NCI-H146 treated with DMSO at 0.1 percent for 48 hours (cell line): ENCODE data around the gene ADAMTS19.
"Not testable (repeated sequence)": the region's sequence is repeated elsewhere in the genome, so short reads cannot be mapped to it uniquely, and the experiment has no call there.

ENCODE experiments used
- DNase-seq: peaks from one replicate; lab custom pipeline; 2025; ENCODE audit not compliant: unreplicated experiment; lab: John Stamatoyannopoulos, UW

Gene ADAMTS19, protein sequence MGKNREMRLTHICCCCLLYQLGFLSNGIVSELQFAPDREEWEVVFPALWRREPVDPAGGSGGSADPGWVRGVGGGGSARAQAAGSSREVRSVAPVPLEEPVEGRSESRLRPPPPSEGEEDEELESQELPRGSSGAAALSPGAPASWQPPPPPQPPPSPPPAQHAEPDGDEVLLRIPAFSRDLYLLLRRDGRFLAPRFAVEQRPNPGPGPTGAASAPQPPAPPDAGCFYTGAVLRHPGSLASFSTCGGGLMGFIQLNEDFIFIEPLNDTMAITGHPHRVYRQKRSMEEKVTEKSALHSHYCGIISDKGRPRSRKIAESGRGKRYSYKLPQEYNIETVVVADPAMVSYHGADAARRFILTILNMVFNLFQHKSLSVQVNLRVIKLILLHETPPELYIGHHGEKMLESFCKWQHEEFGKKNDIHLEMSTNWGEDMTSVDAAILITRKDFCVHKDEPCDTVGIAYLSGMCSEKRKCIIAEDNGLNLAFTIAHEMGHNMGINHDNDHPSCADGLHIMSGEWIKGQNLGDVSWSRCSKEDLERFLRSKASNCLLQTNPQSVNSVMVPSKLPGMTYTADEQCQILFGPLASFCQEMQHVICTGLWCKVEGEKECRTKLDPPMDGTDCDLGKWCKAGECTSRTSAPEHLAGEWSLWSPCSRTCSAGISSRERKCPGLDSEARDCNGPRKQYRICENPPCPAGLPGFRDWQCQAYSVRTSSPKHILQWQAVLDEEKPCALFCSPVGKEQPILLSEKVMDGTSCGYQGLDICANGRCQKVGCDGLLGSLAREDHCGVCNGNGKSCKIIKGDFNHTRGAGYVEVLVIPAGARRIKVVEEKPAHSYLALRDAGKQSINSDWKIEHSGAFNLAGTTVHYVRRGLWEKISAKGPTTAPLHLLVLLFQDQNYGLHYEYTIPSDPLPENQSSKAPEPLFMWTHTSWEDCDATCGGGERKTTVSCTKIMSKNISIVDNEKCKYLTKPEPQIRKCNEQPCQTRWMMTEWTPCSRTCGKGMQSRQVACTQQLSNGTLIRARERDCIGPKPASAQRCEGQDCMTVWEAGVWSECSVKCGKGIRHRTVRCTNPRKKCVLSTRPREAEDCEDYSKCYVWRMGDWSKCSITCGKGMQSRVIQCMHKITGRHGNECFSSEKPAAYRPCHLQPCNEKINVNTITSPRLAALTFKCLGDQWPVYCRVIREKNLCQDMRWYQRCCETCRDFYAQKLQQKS

DNA sequence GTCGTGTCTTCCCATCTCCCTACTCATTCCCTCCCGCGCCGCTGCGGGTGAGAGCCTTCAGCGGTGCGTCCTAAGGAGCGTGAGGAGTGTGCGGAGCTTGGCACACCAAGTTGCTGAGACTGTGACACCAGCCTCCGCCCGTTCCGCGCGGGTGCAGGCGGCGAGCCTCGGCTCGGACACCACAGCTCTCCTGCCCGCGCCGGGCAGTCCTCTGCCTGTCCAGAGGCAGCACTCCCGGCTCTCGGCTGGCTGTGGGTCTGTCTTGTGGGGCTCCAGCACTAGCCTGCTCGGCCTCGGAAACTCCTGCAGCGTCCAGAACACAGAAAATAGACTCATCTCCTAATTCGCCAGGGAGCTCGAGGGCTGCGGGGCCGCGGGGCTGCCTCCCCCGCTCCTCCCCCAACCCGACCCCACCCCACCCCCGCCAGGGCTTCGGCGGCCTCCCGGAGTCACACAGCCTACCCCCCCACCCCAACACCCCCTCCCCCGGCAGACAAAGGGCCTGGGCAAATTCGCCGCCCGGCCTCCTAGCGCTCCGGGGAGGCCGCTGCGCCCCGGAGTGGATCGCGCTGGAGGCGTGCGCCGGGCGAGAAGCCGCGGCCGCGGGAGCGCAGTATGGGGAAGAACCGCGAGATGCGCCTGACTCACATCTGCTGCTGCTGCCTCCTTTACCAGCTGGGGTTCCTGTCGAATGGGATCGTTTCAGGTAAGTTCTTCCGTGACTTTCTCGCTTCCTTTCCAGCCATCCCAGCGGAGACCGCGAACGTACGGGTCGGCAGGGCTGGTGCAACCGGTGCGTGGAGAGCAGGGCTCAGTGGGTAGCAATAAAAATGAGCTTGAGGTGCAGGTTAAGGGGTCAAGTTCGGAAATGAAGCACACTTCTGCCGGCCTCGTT lies at the start of gene ADAMTS19:
Gene ADAMTS19, plus strand, starts transcription at position 522 of the 895 bp plus-strand sequence. Its CDS starts 94 bp downstream, at position 616.
- no peak for DNase-seq

DNA sequence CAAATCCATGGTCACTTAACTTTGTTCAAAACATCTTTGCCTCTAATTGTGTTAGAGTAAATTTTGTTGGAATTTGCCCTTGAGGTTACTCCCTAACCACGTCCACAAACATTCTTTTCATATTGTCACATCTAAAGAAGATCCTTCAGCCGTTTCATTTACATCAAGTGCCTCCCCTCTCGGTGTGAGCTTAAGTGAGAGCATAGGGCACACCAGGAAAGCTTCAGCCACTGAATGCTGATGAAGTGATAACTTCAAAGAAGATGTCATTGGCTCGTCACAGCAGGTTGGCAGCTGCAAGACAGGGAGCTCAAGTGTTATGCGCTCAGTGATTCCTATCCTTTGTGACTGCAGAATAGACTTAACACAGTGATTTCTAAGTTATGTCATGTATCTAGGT lies 49.6 kb upstream of the ADAMTS19 start:
- no peak for DNase-seq

DNA sequence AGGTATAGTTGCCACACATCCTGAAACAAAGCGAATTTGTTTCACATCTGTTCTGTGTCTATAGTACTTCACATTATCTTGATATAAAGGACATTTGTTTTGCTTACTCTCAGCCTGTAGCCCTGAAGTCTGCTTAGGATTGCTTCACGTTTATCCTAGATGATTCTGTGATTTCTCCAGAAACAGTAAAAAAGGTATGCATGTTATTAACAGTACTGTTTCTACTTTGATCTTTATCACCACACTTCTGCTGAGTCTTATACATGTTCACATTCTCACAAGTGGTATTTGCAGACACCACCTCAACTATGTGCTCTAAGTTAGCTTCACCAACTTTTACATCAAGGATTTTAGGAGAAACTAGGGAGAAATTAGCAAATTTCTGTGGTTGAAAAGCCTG lies 47.4 kb upstream of the ADAMTS19 start:
- no peak for DNase-seq

DNA sequence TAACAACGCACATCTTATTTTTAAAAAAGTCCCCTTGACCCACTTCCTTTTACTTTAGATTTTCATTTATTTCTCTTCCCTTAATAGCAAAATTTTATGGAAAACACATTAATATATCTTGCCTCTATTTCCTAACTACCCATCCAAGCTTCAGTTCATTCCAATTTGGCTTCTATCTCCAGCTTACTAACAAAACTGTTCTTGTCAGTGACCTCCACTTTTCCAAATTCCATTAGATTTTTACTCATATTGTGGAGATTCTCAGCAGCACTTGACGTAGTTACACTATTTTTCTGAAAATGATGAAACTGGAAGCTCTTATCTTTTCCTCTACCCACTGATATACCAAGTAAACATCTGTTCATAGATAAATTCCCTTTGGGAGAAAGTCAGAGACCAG lies 46.5 kb upstream of the ADAMTS19 start:
- DNase-seq: no peak

DNA sequence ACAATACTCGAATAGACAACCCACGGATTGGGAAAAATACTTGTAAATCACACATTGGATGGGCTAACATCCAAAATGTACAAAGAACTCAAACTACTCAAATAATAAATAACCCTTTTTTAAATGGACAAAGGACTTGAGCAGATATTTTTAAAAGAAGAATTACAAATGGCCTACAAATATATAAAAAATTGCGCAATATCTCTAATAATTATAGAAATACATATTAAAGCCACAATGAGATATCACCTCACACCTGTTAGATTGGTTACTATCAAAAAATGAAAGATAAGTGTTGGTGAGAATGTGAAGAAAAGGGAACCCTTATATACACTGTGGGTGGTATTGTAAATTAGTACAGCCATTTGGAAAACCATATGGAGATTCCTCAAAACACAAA lies 40.8 kb upstream of the ADAMTS19 start:
- no peak for DNase-seq

DNA sequence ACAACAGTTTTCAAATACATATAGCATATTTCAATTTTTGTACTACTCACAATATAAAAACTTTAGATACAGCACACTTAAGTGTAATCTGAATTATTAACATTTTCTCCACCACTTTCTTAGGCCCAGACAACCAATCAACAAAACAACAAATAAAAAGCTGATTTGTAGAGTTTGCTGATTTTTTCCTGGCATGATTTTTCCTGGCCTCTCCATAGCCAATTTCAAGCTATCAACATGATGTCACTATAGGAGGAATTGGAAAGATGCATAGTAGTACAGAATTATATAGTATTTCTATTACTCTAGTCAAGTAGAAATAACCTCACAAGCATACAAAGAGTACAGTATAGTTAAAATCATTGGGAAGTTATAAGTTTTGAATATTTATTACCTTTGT lies 35.1 kb upstream of the ADAMTS19 start:
- no peak for DNase-seq

DNA sequence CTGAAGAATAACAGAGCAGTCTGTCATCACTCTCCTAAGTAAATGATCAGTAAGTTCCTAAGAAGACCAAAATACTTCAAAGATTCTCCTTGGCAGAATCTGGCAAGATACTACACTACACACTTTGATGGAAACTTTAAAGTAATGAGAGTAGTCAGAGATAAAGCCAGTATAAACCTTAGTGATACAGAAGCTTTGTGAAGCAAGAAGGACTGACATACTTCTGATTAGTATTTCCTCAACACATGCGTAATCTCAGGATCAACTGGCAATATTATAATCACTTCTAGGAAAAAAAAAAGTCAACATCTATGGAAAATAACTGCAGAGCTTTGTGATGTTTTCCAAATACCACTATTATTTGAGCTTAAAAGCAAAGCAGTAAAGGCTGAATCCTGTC lies 34.0 kb upstream of the ADAMTS19 start:
- DNase-seq: no peak

DNA sequence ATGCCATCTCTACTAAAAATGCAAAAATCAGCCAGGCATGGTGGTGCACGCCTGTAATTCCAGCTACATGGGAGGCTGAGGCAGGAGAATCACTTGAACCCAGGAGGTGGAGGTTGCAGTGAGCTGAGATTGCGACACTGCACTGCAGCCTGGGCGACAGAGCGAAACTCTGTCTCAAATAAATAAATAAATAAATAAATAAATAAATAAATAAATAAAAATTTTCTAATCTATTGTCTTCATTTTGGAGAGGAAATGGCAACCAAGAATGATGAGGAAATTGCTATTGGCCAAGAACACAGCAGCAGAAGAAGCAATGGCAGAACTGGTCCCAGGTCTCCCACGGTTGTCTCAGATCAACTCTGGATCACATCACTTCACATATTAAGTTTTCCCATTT lies 31.5 kb upstream of the ADAMTS19 start:
- not testable (repeated sequence) for DNase-seq

DNA sequence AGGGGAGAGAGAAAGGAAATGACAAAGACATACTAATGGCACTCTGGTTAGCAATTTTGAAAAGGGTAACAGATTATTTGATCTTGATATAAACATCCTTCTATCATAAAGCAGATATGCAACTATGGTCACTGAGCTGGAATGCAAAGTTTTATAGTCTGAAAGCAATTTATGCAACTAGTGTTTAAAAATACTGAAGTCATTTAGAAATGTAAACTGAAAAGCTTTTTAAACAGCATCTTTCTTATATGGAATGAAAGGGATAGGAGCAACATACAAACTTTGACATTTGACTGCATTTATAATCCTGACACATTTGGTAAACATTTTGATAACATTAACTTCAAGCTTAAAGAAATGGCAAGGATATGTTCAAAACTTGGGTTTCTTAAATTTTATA lies 28.7 kb upstream of the ADAMTS19 start:
- DNase-seq: no peak

DNA sequence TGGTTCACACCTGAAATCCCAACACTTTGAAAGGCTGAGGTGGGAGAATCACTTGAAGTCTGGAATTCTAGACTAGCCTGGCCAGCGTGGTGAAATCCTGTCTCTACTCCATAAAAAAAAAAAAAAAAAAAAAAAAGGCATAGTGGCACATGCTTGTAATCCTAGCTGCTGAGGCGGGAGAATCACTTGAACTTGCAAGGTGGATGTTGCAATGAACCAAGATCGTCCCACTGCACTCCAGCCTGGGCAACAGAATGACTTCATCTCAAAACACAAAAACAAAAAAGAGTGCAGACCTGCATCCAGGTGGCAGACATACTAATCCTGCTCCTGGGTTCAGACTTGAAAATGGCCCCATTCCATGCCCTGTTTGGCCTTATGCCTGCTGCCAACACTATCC lies 21.8 kb upstream of the ADAMTS19 start:
- no peak for DNase-seq

DNA sequence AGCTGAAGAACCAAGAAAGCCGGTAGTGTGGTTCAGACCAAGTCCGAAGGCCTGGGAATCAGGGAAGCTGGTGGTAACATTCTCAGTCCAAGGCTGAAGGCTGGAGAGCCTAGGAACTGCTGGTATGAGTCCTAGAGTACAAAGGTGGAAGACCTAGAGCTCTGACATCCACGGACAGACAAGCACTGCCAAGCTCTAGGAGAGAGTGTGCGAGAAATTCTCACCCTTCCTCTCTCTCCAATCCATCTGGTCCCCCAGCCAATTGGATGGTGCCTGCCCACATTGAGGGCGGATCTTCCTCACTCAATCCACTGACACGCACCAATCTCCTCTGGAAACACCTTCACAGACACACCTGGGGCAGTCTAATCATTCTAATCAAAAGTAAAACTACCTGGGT lies 19.7 kb upstream of the ADAMTS19 start:
- no peak for DNase-seq

DNA sequence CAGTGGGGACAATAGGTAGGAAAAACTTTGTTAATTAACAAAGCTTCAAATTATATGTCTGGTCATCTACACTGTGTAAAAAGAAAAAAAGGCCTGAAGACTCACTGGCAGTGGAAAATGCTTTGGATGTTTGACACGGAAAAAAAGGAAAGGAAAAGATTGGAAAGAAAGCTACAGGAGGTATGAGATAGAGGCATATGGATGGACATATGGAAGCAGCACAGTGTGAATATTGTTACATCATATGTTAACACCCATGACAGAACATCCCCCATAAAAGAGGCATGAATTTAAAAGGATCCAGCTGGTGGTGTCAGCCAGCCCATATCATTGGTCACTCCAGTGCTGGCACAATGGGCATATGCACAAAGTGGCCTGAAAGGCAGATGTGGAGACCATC lies 19.0 kb upstream of the ADAMTS19 start:
- no peak for DNase-seq

DNA sequence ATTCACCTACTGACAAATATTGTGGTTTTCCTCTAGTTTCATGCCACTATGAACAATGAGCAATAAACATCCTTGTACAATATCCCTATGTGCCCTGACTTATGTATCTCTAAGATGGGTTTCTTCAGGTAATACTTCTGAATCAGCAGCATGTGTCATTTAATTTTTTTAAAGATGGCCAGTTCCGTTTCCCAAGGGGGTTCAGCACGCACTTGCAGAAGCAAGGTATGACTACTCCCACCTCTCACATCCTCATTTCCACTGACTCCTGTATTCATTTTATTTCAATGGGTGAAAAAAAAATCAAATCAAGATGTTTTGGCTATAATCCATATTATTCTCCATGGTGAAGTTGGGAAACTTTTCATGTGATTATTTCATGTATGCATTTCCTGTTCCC lies 14.7 kb upstream of the ADAMTS19 start:
- DNase-seq: no peak

DNA sequence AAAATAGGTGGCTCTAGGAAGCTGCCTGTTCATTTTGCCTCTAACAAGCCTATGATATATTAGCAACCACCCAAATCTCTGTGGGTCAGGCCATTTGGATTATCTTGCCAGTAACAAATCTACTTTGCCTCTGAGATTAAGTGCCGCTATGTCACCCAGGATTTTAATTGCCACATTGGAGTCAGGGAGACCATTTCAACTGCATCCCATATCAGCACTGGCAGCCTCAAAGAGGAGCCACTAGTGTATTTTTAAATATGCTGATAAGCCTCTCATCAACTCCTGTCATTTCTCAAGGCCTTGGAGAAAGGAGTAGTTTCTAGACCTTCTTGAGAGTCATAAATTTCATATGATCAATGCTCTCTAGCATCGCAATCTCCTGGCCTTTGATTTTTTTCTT lies 12.1 kb upstream of the ADAMTS19 start:
- no peak for DNase-seq

DNA sequence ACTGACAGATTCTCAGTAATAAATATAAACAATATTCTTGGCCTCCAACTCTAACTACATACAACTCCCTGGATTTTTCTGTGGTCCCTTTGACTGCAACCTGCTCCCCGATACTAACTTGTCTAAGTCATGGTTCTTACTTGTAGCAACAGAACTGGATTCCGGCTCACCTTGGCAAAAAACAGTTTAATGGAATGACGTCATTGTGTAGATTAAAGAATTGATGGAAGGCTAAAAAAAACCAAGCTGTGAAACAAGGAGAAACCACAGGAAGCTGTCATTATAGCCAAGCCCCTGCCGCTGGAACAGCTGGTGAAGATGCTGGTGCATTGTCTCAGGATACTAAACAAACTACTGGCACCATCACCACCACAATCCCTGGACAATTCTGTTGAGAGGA lies 11.4 kb upstream of the ADAMTS19 start:
- no peak for DNase-seq

DNA sequence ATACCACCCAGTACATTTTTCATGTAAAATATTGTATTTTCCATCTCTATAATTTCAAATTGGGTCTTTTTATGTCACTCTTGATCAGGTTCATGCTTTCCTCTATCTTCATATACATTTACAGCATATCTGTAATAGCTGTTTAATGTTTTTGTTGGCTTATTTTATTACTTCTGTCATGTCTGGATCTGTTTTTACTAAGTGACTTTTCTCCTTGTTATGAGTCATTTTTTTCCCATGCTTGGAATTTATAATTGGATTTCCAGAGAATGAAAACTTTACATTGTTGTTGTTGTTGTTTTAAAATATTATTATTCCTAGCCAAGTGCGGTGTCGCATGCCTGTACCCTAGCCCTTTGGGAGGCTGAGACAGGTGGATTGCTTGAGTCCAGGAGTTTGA lies 5.6 kb upstream of the ADAMTS19 start:
- no peak for DNase-seq

DNA sequence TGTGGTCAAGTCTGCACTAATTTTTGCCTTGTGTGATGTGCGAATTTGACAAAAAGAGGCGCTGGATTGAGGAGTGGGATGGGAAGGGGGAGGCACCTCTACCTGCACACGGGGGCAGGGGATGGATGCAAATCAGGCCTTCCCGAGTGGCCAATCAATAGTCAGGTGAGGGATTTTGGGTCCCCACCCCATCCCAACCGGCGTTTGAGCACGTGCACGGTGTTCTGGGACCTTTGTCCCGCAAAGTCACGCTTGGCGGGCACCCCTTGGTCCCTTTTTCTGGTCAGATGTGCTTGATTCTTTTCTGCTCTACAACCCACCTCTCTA lies 685 bp upstream of the ADAMTS19 start:
- DNase-seq: no peak

DNA sequence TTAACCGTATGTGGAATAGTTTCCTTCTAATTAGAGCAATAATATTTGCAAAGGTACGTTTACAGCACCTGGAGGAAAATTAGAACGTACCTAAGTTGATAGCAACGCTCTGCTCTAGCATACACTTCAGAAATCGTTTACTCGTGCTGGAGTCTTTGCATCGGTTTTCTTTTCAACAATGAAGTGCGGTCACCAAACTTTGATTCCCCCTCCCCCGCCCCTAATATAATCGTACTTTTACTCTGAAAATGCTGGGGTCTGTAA lies 506 bp downstream of the ADAMTS19 start:
- DNase-seq: no peak

DNA sequence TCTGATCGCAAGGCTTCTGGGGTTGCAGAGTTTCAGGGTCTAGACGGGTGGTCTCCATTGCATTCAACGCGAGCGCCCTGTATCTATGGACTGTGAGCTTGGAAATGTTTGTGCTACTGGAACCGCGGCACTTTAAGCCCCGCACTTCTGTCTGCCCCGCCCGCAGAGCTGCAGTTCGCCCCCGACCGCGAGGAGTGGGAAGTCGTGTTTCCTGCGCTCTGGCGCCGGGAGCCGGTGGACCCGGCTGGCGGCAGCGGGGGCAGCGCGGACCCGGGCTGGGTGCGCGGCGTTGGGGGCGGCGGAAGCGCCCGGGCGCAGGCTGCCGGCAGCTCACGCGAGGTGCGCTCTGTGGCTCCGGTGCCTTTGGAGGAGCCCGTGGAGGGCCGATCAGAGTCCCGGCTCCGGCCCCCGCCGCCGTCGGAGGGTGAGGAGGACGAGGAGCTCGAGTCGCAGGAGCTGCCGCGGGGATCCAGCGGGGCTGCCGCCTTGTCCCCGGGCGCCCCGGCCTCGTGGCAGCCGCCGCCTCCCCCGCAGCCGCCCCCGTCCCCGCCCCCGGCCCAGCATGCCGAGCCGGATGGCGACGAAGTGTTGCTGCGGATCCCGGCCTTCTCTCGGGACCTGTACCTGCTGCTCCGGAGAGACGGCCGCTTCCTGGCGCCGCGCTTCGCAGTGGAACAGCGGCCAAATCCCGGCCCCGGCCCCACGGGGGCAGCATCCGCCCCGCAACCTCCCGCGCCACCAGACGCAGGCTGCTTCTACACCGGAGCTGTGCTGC lies 1.0 kb downstream of the ADAMTS19 start:
- no peak for DNase-seq

DNA sequence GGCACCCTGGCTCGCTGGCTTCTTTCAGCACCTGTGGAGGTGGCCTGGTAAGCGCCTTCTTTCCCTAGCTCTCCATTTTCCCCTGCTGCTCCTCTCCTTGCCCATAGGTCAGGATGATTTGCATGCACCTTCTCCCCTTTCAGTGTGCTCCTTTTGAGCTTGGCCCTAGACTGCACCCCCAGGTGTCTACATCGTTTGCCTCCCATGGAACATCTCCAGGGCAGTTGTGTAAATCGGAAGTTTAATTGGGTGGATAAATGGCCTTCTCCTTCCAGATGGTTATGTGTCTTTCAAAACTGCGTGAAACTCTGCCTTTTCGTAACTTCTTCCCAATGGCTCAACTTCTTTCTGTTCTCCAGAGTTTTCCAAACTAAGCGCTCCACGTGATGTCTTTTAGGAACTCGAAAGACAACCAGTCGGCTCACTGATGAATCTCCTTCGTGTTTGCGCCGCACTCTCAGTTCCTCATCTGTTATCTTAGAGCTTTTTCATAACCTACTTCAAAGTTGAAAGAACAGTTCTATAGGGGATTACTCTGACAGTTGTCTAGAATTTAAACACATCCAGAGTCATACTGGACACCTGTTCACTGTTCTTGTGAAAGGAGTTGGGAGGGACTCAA lies 1.7 kb downstream of the ADAMTS19 start:
- no peak for DNase-seq
